ENCODE results near the gene TASP1. TPM values are rescaled to one million over a fixed set of nuclear protein-coding genes. Genes with fewer than 3 reads are reported as not detected.
A peak's percentile ranks its signal among the peaks of the same experiment; 100 is the strongest.

TASP1 gene
- total RNA-seq, 6 experiments from 2014 or later, result 2.5 to 6.1 (median 4.3) TPM

DNA sequence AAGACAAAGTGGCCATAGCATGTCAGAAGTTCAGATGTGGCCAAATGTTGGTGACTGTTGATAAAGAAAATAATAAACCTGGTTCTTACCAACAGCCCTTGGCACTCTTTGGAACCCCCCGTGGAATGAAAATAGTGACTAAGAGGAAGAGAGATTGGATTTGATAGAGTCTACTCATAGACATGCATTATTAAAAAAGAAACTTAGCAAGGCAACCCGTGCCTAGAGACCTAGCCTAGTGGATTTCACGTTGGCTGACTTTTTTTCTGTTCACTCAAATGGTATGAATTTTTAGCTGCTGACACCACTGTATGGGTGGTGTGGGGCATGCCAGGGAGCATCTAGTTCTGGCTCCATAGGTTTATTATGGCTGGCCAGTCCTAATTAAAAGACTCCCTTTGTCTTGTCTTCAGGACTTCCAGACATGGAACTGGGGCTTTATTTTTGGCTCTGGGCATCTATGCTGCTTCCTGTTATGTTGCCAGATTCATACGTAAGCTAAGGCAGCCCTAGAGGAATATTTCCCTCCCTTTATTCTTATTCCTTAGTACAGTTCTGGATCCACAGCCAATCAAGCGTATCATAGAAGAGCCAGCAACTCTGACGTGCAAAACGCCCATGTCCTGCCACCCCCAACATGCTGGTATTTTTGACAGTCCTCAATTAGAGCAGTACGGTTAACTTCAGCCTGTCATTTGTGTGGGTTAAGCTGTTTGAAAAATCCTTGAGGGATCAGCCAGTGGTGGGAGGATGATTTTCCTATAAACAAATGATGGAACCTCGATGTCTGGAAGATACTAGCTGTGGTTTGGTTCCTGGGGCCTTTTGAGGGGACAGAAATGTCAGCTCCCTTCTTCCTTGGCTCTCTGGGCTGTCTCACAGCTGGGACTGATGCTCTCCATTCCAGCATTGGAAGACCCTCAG, 290.2 kb downstream of the TASP1 start:
- DNase-seq, result no peak
- Histone ChIP-seq H3K4me1 (no peaks in the 10 kb centered on the region), H3K27me3 (no peaks in the 10 kb centered on the region), H3K4me3 (no peak overlapping the region), H3K36me3 (no peaks in the 10 kb centered on the region), H3K9me3 (no peaks in the 10 kb centered on the region), H3K27ac (no peak overlapping the region)
- intact Hi-C loops (cut with DNase I), result no loop called here
- 78% methylated on average over 9 of the region's 9 CpGs for WGBS (ENCODE audit: insufficient coverage, low coverage, low lambda C conversion rate, missing lambda C conversion rate)
- no peak for TF ChIP-seq POLR2A (IDR thresholded peaks at IDR 0.05)
- TF ChIP-seq, protein P1, sequence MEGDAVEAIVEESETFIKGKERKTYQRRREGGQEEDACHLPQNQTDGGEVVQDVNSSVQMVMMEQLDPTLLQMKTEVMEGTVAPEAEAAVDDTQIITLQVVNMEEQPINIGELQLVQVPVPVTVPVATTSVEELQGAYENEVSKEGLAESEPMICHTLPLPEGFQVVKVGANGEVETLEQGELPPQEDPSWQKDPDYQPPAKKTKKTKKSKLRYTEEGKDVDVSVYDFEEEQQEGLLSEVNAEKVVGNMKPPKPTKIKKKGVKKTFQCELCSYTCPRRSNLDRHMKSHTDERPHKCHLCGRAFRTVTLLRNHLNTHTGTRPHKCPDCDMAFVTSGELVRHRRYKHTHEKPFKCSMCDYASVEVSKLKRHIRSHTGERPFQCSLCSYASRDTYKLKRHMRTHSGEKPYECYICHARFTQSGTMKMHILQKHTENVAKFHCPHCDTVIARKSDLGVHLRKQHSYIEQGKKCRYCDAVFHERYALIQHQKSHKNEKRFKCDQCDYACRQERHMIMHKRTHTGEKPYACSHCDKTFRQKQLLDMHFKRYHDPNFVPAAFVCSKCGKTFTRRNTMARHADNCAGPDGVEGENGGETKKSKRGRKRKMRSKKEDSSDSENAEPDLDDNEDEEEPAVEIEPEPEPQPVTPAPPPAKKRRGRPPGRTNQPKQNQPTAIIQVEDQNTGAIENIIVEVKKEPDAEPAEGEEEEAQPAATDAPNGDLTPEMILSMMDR (IDR thresholded peaks at IDR 0.05), result no peak
- no peak for ATAC-seq

DNA sequence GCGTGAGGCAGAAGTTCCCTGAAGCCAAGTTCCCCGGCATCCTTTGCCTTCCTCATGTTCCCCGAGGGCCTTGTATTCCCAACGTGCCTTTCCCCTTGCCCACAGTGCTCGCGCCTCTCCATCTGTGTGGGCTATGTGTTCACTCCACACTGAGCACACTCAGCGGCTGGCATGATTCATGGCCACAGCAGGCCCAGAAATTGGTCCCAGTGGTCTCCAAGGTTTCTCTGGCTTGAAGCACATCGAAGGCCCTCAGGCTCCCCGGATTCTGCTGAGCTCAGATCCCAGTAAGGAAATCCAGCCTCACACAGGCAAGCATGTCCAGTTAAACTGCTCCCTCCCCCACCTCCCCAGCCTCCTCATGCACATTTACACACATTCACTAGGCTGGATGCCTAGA, 294.1 kb downstream of the TASP1 start:
- no peak overlapping the region for H3K27ac ChIP-seq
- H3K4me3 ChIP-seq, result no peak overlapping the region
- H3K9me3 ChIP-seq, result no peaks in the 10 kb centered on the region
- 95% methylated on average over 5 of the region's 9 CpGs for WGBS (ENCODE audit: insufficient coverage, low coverage, low lambda C conversion rate, missing lambda C conversion rate)
- TF ChIP-seq, protein P1 (IDR thresholded peaks at IDR 0.05), result no peak
- TF ChIP-seq POLR2A (IDR thresholded peaks at IDR 0.05), result no peak
- intact Hi-C loops (cut with DNase I), result no loop called here
- DNase-seq (no peak), ATAC-seq (no peak)
- no peaks in the 10 kb centered on the region for H3K4me1 ChIP-seq
- H3K27me3 ChIP-seq, result no peaks in the 10 kb centered on the region
- no peaks in the 10 kb centered on the region for H3K36me3 ChIP-seq

DNA sequence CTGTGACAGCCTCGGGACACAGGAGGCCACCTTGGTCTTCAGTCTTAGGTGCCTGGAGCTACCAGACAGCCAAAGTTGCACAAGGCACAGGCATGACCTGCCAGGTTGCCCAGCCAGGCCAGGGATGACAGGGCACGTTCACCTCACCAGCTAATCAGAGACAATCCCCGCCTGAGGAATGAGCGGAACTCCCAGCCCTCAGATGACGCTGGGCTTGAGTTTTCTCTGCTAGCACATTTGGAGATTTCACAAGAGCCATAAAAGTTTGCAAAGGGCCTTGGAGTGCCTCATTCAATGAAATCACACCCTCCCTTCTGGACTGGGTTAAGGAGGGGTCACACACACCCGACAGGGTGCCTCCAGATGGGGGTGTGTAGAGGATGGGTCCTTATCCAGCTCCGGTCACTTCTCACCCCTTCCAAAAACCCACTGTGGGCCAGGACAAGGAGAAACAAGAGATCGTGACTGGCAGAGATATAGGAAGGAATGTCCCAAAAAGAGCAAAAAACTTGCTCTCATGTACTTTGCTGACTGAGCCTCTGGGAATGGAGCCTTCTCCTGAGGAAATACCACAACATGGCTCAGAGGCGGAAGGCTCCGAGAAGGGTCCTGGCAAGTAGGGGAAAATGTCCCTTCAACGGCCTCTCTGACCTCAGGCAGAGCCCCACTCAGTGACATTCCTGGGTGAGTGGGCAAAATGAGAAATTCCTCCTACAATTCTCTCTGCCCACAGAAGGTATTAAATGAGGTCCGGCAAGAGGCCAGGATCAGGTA, 296.1 kb downstream of the TASP1 start:
- Histone ChIP-seq H3K4me3 (no peak overlapping the region), H3K9me3 (no peaks in the 10 kb centered on the region), H3K27ac (no peak overlapping the region), H3K27me3 (no peaks in the 10 kb centered on the region), H3K36me3 (no peaks in the 10 kb centered on the region), H3K4me1 (no peaks in the 10 kb centered on the region)
- WGBS (ENCODE audit: insufficient coverage, low coverage, low lambda C conversion rate, missing lambda C conversion rate), result 28% methylated on average over 5 of the region's 12 CpGs
- ATAC-seq, result peak in 2 of 4 donors; percentile 13 to 61
- intact Hi-C loops (cut with DNase I), result no loop called here
- TF ChIP-seq POLR2A (IDR thresholded peaks at IDR 0.05), result no peak
- TF ChIP-seq, protein P1 (IDR thresholded peaks at IDR 0.05), result no peak
- DNase-seq, result peak in 1 of 3 donors; percentile 21

- DNase-seq, result no peak
- Histone ChIP-seq H3K27me3 (no peaks in the 10 kb centered on the region), H3K36me3 (no peaks in the 10 kb centered on the region), H3K4me1 (peaks cover 0 to 5% (median 0%) of the 10 kb centered on the region in 4 donors), H3K9me3 (no peaks in the 10 kb centered on the region), H3K27ac (no peak overlapping the region), H3K4me3 (no peak overlapping the region)
- TF ChIP-seq, protein P1 (IDR thresholded peaks at IDR 0.05), result no peak
- TF ChIP-seq POLR2A (IDR thresholded peaks at IDR 0.05), result no peak
- ATAC-seq, result no peak
- intact Hi-C loops (cut with DNase I), result no loop called here
- 71% methylated on average over 3 of the region's 9 CpGs for WGBS (ENCODE audit: insufficient coverage, low coverage, low lambda C conversion rate, missing lambda C conversion rate)
These were observed 296.9 kb downstream of the TASP1 start for GRCh38 chr20:13341737-13342393.
